ENCODE data around the gene FAM241B. TPM values are rescaled to one million over a fixed set of nuclear protein-coding genes. Genes with fewer than 3 reads are reported as not detected.

FAM241B gene
- total RNA-seq, 1 donor from 2014 or later = 2.6 TPM

DNA sequence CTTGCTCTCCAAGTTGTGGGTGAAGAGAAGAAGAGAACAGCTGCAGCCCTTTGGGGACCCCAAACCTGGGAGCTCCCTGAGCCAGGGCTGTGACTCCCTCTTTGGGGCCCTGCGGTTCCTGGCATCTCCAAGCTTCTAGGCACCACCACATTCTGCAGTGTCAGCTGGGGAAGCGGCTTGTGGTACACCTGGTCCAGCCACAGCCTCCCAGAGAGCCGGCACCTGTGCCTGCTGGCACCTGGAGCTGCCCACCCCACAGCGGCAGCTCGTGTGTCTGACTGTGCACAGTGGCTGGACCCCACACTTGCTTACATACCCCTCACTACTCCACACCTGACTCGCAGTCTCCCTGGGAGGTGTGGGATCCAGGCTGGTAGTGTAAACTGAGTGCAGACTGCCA lies 23.5 kb downstream of the FAM241B start:
- DNase-seq (ENCODE audit: low read depth) = no peak
- Histone ChIP-seq H3K36me3 (ENCODE audit: control insufficient read depth, insufficient read depth, low read length) (no peaks in the 10 kb centered on the region), H3K27me3 (ENCODE audit: control insufficient read depth, insufficient read depth, low read length) (peaks cover 8% of the 10 kb centered on the region), H3K4me3 (ENCODE audit: low read depth, low read length) (no peak overlapping the region)
- FAIRE-seq = no peak
- TF ChIP-seq, protein P1, sequence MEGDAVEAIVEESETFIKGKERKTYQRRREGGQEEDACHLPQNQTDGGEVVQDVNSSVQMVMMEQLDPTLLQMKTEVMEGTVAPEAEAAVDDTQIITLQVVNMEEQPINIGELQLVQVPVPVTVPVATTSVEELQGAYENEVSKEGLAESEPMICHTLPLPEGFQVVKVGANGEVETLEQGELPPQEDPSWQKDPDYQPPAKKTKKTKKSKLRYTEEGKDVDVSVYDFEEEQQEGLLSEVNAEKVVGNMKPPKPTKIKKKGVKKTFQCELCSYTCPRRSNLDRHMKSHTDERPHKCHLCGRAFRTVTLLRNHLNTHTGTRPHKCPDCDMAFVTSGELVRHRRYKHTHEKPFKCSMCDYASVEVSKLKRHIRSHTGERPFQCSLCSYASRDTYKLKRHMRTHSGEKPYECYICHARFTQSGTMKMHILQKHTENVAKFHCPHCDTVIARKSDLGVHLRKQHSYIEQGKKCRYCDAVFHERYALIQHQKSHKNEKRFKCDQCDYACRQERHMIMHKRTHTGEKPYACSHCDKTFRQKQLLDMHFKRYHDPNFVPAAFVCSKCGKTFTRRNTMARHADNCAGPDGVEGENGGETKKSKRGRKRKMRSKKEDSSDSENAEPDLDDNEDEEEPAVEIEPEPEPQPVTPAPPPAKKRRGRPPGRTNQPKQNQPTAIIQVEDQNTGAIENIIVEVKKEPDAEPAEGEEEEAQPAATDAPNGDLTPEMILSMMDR (IDR thresholded peaks at IDR 0.05; ENCODE audit: insufficient read depth, low read length, severe bottlenecking) = no peak

DNA sequence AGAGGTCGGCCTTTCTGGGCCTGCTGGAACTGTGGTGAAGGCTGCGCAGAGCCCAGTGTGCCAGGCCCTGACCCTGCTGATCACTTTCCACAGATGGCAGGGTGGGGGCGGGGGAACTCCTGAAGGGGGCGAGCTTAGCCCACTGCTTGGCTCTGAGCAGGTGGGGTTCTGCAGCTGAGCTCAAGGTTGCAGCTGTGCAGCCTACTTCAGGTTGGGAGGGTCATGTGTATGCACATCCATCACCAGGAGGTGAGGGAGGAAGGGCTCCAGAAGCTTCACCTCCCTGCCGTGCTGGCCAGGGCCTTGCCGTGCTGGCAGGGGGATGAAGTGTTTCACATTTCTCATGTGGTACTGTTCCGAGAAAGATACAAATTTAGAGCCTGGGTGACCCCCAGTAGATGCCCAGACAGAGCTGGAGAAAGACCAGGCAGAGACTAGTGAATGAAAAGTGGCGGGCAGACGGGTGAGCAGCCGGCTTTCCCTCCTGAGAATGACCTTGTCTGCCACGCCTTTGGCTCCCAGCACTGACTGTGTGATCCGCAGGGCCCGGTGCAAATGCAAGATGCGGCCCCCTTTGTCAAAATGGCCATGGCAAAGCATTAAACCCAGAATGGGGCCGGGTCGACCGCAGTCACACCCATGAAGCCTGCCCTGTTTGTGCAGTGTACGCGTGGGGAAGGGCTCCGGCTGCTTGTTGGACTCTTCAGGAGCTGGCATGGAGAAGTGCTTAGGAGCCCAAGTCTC lies 25.2 kb downstream of the FAM241B start:
- DNase-seq (ENCODE audit: low read depth) (no peak), FAIRE-seq (no peak)
- no peaks in the 10 kb centered on the region for H3K36me3 ChIP-seq (ENCODE audit: control insufficient read depth, insufficient read depth, low read length)
- H3K27me3 ChIP-seq (ENCODE audit: control insufficient read depth, insufficient read depth, low read length) = peaks cover 16% of the 10 kb centered on the region
- TF ChIP-seq, protein P1 (IDR thresholded peaks at IDR 0.05; ENCODE audit: insufficient read depth, low read length, severe bottlenecking) = no peak
- H3K4me3 ChIP-seq (ENCODE audit: low read depth, low read length) = no peak overlapping the region

DNA sequence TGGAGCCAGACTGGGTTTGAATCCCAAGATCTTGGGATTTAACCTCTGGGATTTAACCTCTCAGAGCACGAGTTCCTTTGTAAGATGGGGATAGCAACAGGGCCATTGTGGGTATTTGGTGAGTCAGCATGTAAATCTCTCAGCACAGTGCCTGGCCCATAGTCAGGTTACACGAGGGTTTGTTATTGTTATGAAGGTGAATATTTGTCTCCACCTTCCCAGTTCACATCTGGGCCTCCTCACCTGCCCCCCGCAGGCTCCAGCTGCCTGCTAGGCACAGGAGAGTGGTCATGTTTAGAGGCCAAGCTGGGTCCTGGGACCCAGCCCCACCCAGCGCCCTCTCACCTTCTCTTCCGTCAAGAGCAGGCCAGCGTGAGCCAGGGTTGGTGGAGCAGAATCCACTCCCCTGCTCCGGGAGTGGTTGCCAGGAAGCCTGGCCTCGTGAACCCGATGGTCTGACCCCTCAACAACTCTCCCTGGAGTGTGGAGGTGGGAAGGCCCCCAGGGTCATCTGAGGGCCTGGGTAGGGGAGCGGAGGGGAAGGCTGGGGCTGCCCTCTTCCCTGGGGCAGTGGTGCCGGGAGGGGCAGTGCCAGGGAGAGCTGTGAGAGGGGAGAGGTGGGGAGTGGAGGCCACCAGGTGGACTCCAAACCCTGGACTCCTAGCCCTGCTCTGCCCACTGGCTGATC lies 26.0 kb downstream of the FAM241B start:
- Histone ChIP-seq H3K27me3 (ENCODE audit: control insufficient read depth, insufficient read depth, low read length) (peaks cover 16% of the 10 kb centered on the region), H3K4me3 (ENCODE audit: low read depth, low read length) (no peak overlapping the region), H3K36me3 (ENCODE audit: control insufficient read depth, insufficient read depth, low read length) (no peaks in the 10 kb centered on the region)
- TF ChIP-seq, protein P1 (IDR thresholded peaks at IDR 0.05; ENCODE audit: insufficient read depth, low read length, severe bottlenecking) = no peak
- FAIRE-seq = peak; percentile 83
- no peak for DNase-seq (ENCODE audit: low read depth)

DNA sequence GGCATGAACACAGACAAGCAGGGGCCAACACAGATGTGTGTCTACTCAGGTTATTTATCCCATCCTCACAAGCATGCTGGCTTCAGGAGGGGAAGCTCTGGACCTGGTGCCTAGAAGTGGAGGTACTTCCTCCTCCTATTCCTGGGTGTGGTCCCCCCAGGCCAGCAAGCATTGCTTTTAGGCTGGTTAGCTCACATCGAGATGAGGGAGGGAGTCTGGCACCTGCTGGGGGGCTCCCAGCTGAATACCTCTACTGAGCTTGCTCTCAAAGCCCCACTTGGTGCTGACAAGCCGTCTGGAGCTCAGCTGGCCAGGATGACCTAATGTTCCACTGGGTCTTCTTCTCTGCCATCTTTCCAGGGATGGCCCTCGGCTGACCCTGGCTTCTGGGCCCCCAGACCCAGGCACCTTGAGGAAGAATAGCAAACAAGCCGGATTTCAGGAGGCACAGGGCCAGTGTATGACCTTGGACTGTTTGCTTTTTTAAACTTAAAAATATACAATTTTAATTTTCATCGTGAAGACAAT lies 26.8 kb downstream of the FAM241B start:
- no peak overlapping the region for H3K4me3 ChIP-seq (ENCODE audit: low read depth, low read length)
- no peaks in the 10 kb centered on the region for H3K36me3 ChIP-seq (ENCODE audit: control insufficient read depth, insufficient read depth, low read length)
- peaks cover 16% of the 10 kb centered on the region for H3K27me3 ChIP-seq (ENCODE audit: control insufficient read depth, insufficient read depth, low read length)
- DNase-seq (ENCODE audit: low read depth) (no peak), FAIRE-seq (peak; percentile 13)
- TF ChIP-seq, protein P1 (IDR thresholded peaks at IDR 0.05; ENCODE audit: insufficient read depth, low read length, severe bottlenecking) = no peak

DNA sequence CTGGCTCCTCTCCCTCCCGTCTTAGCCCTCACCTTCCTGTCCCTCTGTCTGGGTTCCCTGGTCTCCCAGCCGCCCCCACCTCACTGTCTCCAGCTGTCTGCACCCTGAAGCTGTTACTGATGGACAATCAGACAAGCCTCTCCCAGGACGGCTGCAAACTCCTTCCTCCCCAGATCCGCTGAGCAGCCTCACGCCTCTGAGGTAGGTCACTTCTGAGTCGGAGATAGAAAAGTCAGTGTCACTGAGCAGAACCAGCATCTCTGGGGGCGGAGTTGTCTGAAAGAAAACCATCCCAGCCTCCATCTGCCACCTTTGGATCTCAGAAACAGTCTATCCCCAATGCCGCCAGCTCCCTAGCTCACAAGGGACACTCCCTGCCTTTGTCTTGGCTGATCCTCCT lies 27.4 kb downstream of the FAM241B start:
- Histone ChIP-seq H3K27me3 (ENCODE audit: control insufficient read depth, insufficient read depth, low read length) (peaks cover 16% of the 10 kb centered on the region), H3K36me3 (ENCODE audit: control insufficient read depth, insufficient read depth, low read length) (no peaks in the 10 kb centered on the region), H3K4me3 (ENCODE audit: low read depth, low read length) (no peak overlapping the region)
- TF ChIP-seq, protein P1 (IDR thresholded peaks at IDR 0.05; ENCODE audit: insufficient read depth, low read length, severe bottlenecking) = no peak
- FAIRE-seq (no peak), DNase-seq (ENCODE audit: low read depth) (no peak)

Data from bronchial epithelial cell (primary cell).